Measurements from ENCODE around the gene PPP2R5E.

DNA sequence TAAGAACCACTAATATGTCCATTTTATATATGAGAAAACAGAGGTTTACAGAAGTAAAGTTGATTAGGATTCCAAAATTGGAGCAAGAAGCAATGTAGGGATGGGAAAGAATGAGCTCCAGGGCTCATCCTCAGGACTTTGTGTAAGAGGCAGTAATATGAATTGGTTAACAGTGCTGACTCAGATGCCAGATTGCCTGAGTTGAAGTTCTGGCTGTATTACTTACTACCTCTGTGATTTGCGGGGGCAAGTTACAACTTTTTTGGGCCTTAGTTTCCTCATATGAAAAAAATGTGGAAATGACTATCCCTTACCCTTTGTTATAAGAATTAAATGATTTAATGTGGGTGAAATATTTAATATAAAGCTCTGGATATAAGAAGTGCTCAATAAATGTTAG, 35.1 kb upstream of the PPP2R5E start:
- TF ChIP-seq POLR2A (IDR thresholded peaks at IDR 0.05; ENCODE audit: low read depth) (no peak), POLR2AphosphoS5 (IDR thresholded peaks at IDR 0.05) (no peak), CTCF (IDR thresholded peaks at IDR 0.05) (no peak)
